22Rv1 (cell line): ENCODE results near the gene EFCAB14.

Source experiments
- H3K27ac ChIP-seq: fragments of 450-650 bp; 2 replicates; pipeline ENCODE4 v1.5.1; 2017
- CTCF ChIP-seq: fragments of 450-650 bp; IDR thresholded peaks from 2 replicates; pipeline ENCODE4 v1.5.1; 2017; ENCODE audit warnings: mild to moderate bottlenecking
- ZFX ChIP-seq: fragments of 450-650 bp; IDR thresholded peaks from 2 replicates; pipeline ENCODE4 v1.6.1; 2017; ENCODE audit warnings: antibody characterized with exemption, borderline replicate concordance

EFCAB14 gene

GRCh38 chr1:46682064-46682463, 36.9 kb downstream of the EFCAB14 start:
- peak overlapping the region; percentile 63 for H3K27ac ChIP-seq
- TF ChIP-seq CTCF: no peak

- peak overlapping the region; percentile 63 for H3K27ac ChIP-seq
- TF ChIP-seq ZFX: no peak
Measured at GRCh38 chr1:46681333-46682034, 37.4 kb downstream of the EFCAB14 start.

- no peak overlapping the region for H3K27ac ChIP-seq
Measured at GRCh38 chr1:46679789-46680573, 38.9 kb downstream of the EFCAB14 start.

GRCh38 chr1:46677339-46677738, 41.6 kb downstream of the EFCAB14 start:
- H3K27ac ChIP-seq: no peak overlapping the region
- TF ChIP-seq CTCF (no peak), ZFX (no peak)

More at GRCh38 chr1:46679789-46680573, 38.9 kb downstream of the EFCAB14 start:
- TF ChIP-seq CTCF (no peak), ZFX (no peak)

GRCh38 chr1:46676531-46676930, 42.4 kb downstream of the EFCAB14 start:
- H3K27ac ChIP-seq: no peak overlapping the region
- no peak for TF ChIP-seq CTCF
- TF ChIP-seq ZFX: no peak

- no peak for TF ChIP-seq CTCF
- no peak for TF ChIP-seq ZFX
- no peak overlapping the region for H3K27ac ChIP-seq
Measured at GRCh38 chr1:46675549-46676314, 43.2 kb downstream of the EFCAB14 start.

GRCh38 chr1:46673749-46674182, 45.1 kb downstream of the EFCAB14 start:
- no peak for TF ChIP-seq CTCF
- TF ChIP-seq ZFX: no peak
- H3K27ac ChIP-seq: no peak overlapping the region
